Naive thymus-derived CD4-positive, alpha-beta T cell (primary cell): Measurements from ENCODE around the gene MAP7D3. TPM values are rescaled to one million over a fixed set of nuclear protein-coding genes. Genes with fewer than 3 reads are reported as not detected.
A peak's percentile ranks its signal among the peaks of the same experiment; 100 is the strongest.

Source experiments
- ATAC-seq: fragments of 150-1000 bp; cut with Tn5 transposase; 2 replicates; pipeline ENCODE4 v1.10.0; 2021; ENCODE audit warnings: mild to moderate bottlenecking, moderate library complexity
- CTCF ChIA-PET: fragments of 350-600 bp; sonication (Branson Sonifier 250); formaldehyde crosslinking; loops from one replicate; lab custom pipeline; 2021; ENCODE audit warnings: antibody characterized with exemption; lab: Charles Lee
- POLR2A ChIA-PET: fragments of 350-600 bp; sonication (Branson Sonifier 250); formaldehyde crosslinking; loops from one replicate; lab custom pipeline; 2021; ENCODE audit warnings: antibody characterized with exemption, inconsistent platforms; lab: Charles Lee
- DNase-seq, 9 donors: peaks; one replicate each; pipeline versions ENCODE4 v3.0.0 to v3.0.0-alpha.2; 2020 to 2022; ENCODE audit warnings: mixed read lengths in 1 of 9
- H3K27ac ChIP-seq: one replicate; pipeline ENCODE4 v1.7.0; 2013; ENCODE audit warnings: mild to moderate bottlenecking, low read depth, low read length, moderate library complexity
- H3K27me3 ChIP-seq, 2 donors: one replicate each; pipeline ENCODE4 v1.7.0; 2013; ENCODE audit warnings: low read length in 2 of 2, mild to moderate bottlenecking in 2 of 2, moderate library complexity in 2 of 2; ENCODE audit not compliant: control insufficient read depth in 2 of 2, insufficient read depth in 2 of 2
- H3K36me3 ChIP-seq, 3 experiments: 1 replicate in 2 of 3; 2 replicates in 1 of 3; pipeline ENCODE4 v1.7.0; 2013; ENCODE audit warnings: low read length in 3 of 3, mild to moderate bottlenecking in 3 of 3, moderate library complexity in 1 of 3; ENCODE audit not compliant: insufficient read depth in 3 of 3, control insufficient read depth in 2 of 3
- H3K4me1 ChIP-seq, 2 donors: one replicate each; pipeline ENCODE4 v1.7.0; 2013; ENCODE audit warnings: low read length in 2 of 2, mild to moderate bottlenecking in 2 of 2, moderate library complexity in 1 of 2; ENCODE audit not compliant: control insufficient read depth in 2 of 2, insufficient read depth in 2 of 2
- H3K4me3 ChIP-seq: 2 replicates; pipeline ENCODE4 v1.7.0; 2013; ENCODE audit warnings: mild to moderate bottlenecking, low read length
- H3K9me3 ChIP-seq, 3 experiments: 1 replicate in 2 of 3; 2 replicates in 1 of 3; pipeline ENCODE4 v1.7.0; 2013; ENCODE audit warnings: low read length in 3 of 3; ENCODE audit not compliant: control insufficient read depth in 2 of 3
- H3K27ac Mint-ChIP-seq, 9 donors: one replicate each; pipeline ENCODE4 v1.8.0; 2020 to 2022; ENCODE audit warnings: mixed read lengths in 9 of 9, mild to moderate bottlenecking in 8 of 9, moderate library complexity in 5 of 9, inconsistent platforms in 2 of 9
- H3K27me3 Mint-ChIP-seq, 5 donors: one replicate each; pipeline ENCODE4 v1.8.0; 2021 to 2022; ENCODE audit warnings: mixed read lengths in 5 of 5, mild to moderate bottlenecking in 1 of 5
- H3K36me3 Mint-ChIP-seq, 5 donors: one replicate each; pipeline ENCODE4 v1.8.0; 2020 to 2022; ENCODE audit warnings: mixed read lengths in 5 of 5, mild to moderate bottlenecking in 3 of 5, inconsistent platforms in 1 of 5
- H3K4me1 Mint-ChIP-seq, 7 donors: one replicate each; pipeline ENCODE4 v1.8.0; 2020 to 2022; ENCODE audit warnings: mixed read lengths in 7 of 7, mild to moderate bottlenecking in 3 of 7, inconsistent platforms in 1 of 7
- H3K4me3 Mint-ChIP-seq, 10 donors: one replicate each; pipeline ENCODE4 v1.8.0; 2020 to 2022; ENCODE audit warnings: mild to moderate bottlenecking in 10 of 10, mixed read lengths in 10 of 10, moderate library complexity in 6 of 10, inconsistent platforms in 2 of 10
- H3K9me3 Mint-ChIP-seq, 11 donors: one replicate each; pipeline ENCODE4 v1.8.0; 2020 to 2022; ENCODE audit warnings: mixed read lengths in 11 of 11, mild to moderate bottlenecking in 4 of 11, inconsistent platforms in 1 of 11, moderate library complexity in 1 of 11
- intact Hi-C, 2 donors: fragments of 100-400 bp; cut with micrococcal nuclease; formaldehyde crosslinking; loops; one replicate each; pipeline ENCODE4 v1.15.1; 2023
- polyA plus RNA-seq, 2 donors: library from polyadenylated mRNA; unstranded; fragments of 300-500 nt; fragmentation: Illumina TruSeq; gene quantifications; one replicate each; pipeline ENCODE4 v1.2.3, GENCODE V29; 2021
- total RNA-seq, 6 experiments: library from RNA in 5 of 6; stranded (reverse) in 5 of 6; gene quantifications; 1 replicate in 5 of 6; 2 replicates in 1 of 6; pipeline ENCODE4 v1.2.3 and lab custom pipeline; 2021 to 2026

The MAP7D3 gene
- total and polyA plus RNA-seq, 7 experiments from 2014 or later, result 4.4 to 15.8 (median 6.3) TPM

DNA sequence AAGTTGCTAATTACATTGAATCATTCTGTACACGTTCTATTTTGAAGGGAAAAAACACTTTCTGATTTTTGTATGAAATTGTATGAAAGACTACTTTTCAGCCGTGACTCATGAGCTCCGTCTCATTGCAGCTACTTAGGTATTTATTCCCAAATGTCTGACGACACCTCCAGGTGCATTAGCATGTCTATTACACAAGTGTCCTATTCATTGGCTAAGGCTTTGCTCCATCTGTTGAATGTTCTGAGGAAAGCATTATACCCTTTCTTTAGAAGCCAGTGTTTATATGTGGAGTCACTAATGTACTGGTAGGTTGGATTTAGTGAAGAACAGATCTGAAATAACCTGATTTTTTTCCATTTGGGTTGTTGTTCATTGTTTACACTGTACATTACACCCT, 51.8 kb downstream of the MAP7D3 start:
- Mint-ChIP-seq H3K4me3 (no peak overlapping the region), H3K36me3 (peaks cover 0 to 1% (median 0%) of the 10 kb centered on the region in 5 donors), H3K27ac (no peak overlapping the region), H3K9me3 (no peaks in the 10 kb centered on the region), H3K4me1 (peaks cover 4 to 44% (median 22%) of the 10 kb centered on the region in 7 donors), H3K27me3 (no peaks in the 10 kb centered on the region)
- intact Hi-C loops, result no loop called here
- CTCF ChIA-PET, result interaction anchor here (1.0 to 1.7 kb wide), 2 partner anchors 36 to 171 kb away, joined by 3 to 4 read pairs; no protein-coding TSS in a partner anchor
- H3K9me3 ChIP-seq, result no peaks in the 10 kb centered on the region
- no peaks in the 10 kb centered on the region for H3K27me3 ChIP-seq
- POLR2A ChIA-PET, result no interaction called here
- H3K4me1 ChIP-seq, result peaks cover 13 to 15% of the 10 kb centered on the region in 2 donors
- no peak overlapping the region for H3K27ac ChIP-seq
- H3K4me3 ChIP-seq, result no peak overlapping the region
- H3K36me3 ChIP-seq, result no peaks in the 10 kb centered on the region
- ATAC-seq, result no peak
- DNase-seq, result no peak

DNA sequence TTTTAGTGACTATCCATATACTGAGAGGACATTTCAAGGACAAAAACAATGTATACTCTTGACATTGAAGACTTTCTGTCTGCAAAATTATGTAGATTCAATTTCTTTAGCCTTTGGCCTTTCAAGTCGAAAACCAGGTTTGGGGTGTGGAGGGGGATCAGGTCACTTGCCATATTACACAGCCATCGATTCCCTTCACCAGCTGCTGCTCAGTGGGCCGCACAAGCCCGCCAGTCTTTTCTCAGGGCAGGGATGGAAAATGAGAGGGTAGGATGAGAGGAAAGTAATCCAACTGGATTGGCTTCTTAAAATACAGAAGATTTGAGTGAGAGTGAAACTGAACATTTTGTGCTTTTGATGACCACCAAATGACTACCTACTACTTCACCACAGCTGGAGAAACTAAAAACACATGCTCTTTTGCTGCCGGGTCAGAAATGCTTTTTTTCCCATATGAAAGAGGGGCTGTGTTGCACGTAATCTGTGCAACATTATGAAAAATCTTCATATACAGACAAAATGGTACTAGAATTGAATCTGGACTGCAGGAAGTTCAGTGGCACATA, 52.4 kb downstream of the MAP7D3 start:
- ChIA-PET POLR2A (no interaction called here), CTCF (interaction anchor here (1.0 to 1.7 kb wide), 2 partner anchors 33 to 170 kb away, joined by 3 to 4 read pairs; no protein-coding TSS in a partner anchor)

DNA sequence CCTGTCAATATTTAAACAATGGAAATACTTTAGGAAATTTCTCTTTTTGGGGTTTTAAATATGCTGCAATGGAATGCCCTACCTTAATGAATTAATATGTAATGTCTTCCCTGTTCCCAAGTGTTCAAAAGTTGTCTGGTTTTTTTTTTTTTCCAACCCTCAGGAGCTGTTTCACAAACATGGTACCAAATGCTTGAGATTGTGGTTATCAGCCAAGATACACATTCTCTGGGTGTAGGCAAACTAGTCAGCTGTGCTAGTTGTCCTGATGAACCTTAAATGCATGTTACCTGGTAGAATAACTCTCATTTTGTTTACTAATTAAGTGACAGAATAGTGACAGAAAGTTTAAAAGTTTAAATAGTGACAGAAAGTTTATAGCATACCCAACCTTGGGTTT, 53.2 kb downstream of the MAP7D3 start:
- Histone ChIP-seq H3K4me1 (peaks cover 7 to 9% of the 10 kb centered on the region in 2 donors), H3K9me3 (no peaks in the 10 kb centered on the region), H3K27me3 (no peaks in the 10 kb centered on the region), H3K27ac (no peak overlapping the region), H3K36me3 (no peaks in the 10 kb centered on the region), H3K4me3 (no peak overlapping the region)
- DNase-seq (no peak), ATAC-seq (no peak)
- Mint-ChIP-seq H3K4me3 (no peak overlapping the region), H3K27ac (no peak overlapping the region), H3K27me3 (no peaks in the 10 kb centered on the region), H3K4me1 (peaks cover 7 to 45% (median 21%) of the 10 kb centered on the region in 7 donors), H3K9me3 (peaks cover 0 to 2% (median 0%) of the 10 kb centered on the region in 11 donors), H3K36me3 (peaks cover 0 to 8% (median 0%) of the 10 kb centered on the region in 5 donors)
- POLR2A ChIA-PET, result no interaction called here
- intact Hi-C loops, result no loop called here
- CTCF ChIA-PET, result interaction anchor here (1.0 kb wide), 1 partner anchor 32 kb away, joined by 3 read pairs; no protein-coding TSS in a partner anchor

More for the DNA sequence above, 52.4 kb downstream of the MAP7D3 start:
- Histone ChIP-seq H3K27ac (no peak overlapping the region), H3K36me3 (no peaks in the 10 kb centered on the region), H3K4me3 (no peak overlapping the region), H3K9me3 (no peaks in the 10 kb centered on the region), H3K4me1 (peaks cover 9 to 13% of the 10 kb centered on the region in 2 donors), H3K27me3 (no peaks in the 10 kb centered on the region)
- intact Hi-C loops, result no loop called here
- ATAC-seq, result no peak
- H3K27me3 Mint-ChIP-seq, result no peaks in the 10 kb centered on the region
- H3K9me3 Mint-ChIP-seq, result no peaks in the 10 kb centered on the region
- H3K4me1 Mint-ChIP-seq, result peaks cover 6 to 45% (median 21%) of the 10 kb centered on the region in 7 donors
- no peak overlapping the region for H3K27ac Mint-ChIP-seq
- peaks cover 0 to 3% (median 0%) of the 10 kb centered on the region in 5 donors for H3K36me3 Mint-ChIP-seq
- H3K4me3 Mint-ChIP-seq, result no peak overlapping the region
- no peak for DNase-seq

- Histone ChIP-seq H3K9me3 (no peaks in the 10 kb centered on the region), H3K4me1 (peaks cover 11 to 16% of the 10 kb centered on the region in 2 donors), H3K27me3 (no peaks in the 10 kb centered on the region), H3K4me3 (no peak overlapping the region), H3K27ac (no peak overlapping the region), H3K36me3 (no peaks in the 10 kb centered on the region)
- no peak overlapping the region for H3K27ac Mint-ChIP-seq
- DNase-seq (no peak), ATAC-seq (no peak)
- peaks cover 11 to 52% (median 30%) of the 10 kb centered on the region in 7 donors for H3K4me1 Mint-ChIP-seq
- CTCF ChIA-PET, result no interaction called here
- intact Hi-C loops, result no loop called here
- no peak overlapping the region for H3K4me3 Mint-ChIP-seq
- POLR2A ChIA-PET, result no interaction called here
- peaks cover 0 to 2% (median 0%) of the 10 kb centered on the region in 11 donors for H3K9me3 Mint-ChIP-seq
- no peaks in the 10 kb centered on the region for H3K27me3 Mint-ChIP-seq
- H3K36me3 Mint-ChIP-seq, result peaks cover 0 to 12% (median 0%) of the 10 kb centered on the region in 5 donors
Observed at GRCh38 chrX:136196691-136197155, 54.5 kb downstream of the MAP7D3 start.

- Mint-ChIP-seq H3K4me3 (no peak overlapping the region), H3K9me3 (peaks cover 0 to 2% (median 0%) of the 10 kb centered on the region in 11 donors), H3K27me3 (no peaks in the 10 kb centered on the region), H3K4me1 (peaks cover 11 to 55% (median 36%) of the 10 kb centered on the region in 7 donors), H3K36me3 (peaks cover 0 to 15% (median 0%) of the 10 kb centered on the region in 5 donors), H3K27ac (peak overlapping the region in 1 of 9 donors; percentile 45)
- DNase-seq (no peak), ATAC-seq (no peak)
- no peaks in the 10 kb centered on the region for H3K27me3 ChIP-seq
- no peak overlapping the region for H3K4me3 ChIP-seq
- no peak overlapping the region for H3K27ac ChIP-seq
- H3K4me1 ChIP-seq, result peaks cover 11 to 24% of the 10 kb centered on the region in 2 donors
- no peaks in the 10 kb centered on the region for H3K9me3 ChIP-seq
- ChIA-PET POLR2A (interaction anchor here (0.6 kb wide), 1 partner anchor 69 kb away, joined by 4 read pairs; no protein-coding TSS in a partner anchor), CTCF (interaction anchor here (0.6 kb wide), 1 partner anchor 240 kb away, joined by 4 read pairs; no protein-coding TSS in a partner anchor)
- H3K36me3 ChIP-seq, result no peaks in the 10 kb centered on the region
- intact Hi-C loops, result no loop called here
Observed at GRCh38 chrX:136195247-136195646, 56.0 kb downstream of the MAP7D3 start.

DNA sequence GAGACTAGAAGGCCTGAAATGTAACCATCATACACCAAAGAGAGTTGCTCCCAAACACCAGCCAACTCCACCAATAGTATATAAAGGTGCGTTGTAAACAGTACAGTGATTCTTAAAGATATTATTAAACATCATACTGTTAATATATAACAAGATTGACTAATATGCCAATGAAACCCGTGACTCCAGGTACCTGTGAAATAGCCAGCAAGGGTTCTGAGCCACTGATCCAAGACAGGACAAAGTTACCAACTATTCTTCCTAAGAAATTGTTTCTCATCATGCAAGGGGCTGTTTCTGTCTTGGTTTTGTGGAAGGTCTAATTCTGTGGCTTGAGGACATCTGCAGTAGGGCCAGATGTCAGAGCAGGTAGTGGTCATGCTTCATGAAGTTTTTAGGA, 56.7 kb downstream of the MAP7D3 start:
- no peak overlapping the region for H3K27ac Mint-ChIP-seq
- peaks cover 11 to 55% (median 36%) of the 10 kb centered on the region in 7 donors for H3K4me1 Mint-ChIP-seq
- ChIA-PET POLR2A (no interaction called here), CTCF (no interaction called here)
- H3K9me3 Mint-ChIP-seq, result peaks cover 0 to 2% (median 0%) of the 10 kb centered on the region in 11 donors
- Histone ChIP-seq H3K27me3 (no peaks in the 10 kb centered on the region), H3K36me3 (no peaks in the 10 kb centered on the region), H3K27ac (no peak overlapping the region), H3K9me3 (no peaks in the 10 kb centered on the region), H3K4me3 (no peak overlapping the region), H3K4me1 (peaks cover 11 to 24% of the 10 kb centered on the region in 2 donors)
- ATAC-seq, result no peak
- DNase-seq, result no peak
- H3K36me3 Mint-ChIP-seq, result peaks cover 0 to 18% (median 0%) of the 10 kb centered on the region in 5 donors
- H3K4me3 Mint-ChIP-seq, result no peak overlapping the region
- no peaks in the 10 kb centered on the region for H3K27me3 Mint-ChIP-seq
- intact Hi-C loops, result no loop called here
